Measurements from ENCODE around the gene GNB3. TPM values are rescaled to one million over a fixed set of nuclear protein-coding genes. Genes with fewer than 3 reads are reported as not detected.

GNB3 gene
- total RNA-seq, 1 donor: 1.7 TPM

GRCh38 chr12:6842075-6842474 is 1.4 kb downstream of the GNB3 start:
- H3K4me3 ChIP-seq (ENCODE audit: low read depth, low read length): no peak overlapping the region
- TF ChIP-seq CTCF (IDR thresholded peaks at IDR 0.05; ENCODE audit: insufficient read depth, low read depth, low read length): no peak
- no peak for DNase-seq (ENCODE audit: low read depth)

- no peak for DNase-seq (ENCODE audit: low read depth)
- no peak overlapping the region for H3K4me3 ChIP-seq (ENCODE audit: low read depth, low read length)
- TF ChIP-seq CTCF (IDR thresholded peaks at IDR 0.05; ENCODE audit: insufficient read depth, low read depth, low read length): no peak
These were observed 2.6 kb downstream of the GNB3 start for GRCh38 chr12:6843118-6843902.

GRCh38 chr12:6845395-6845794 is 4.7 kb downstream of the GNB3 start:
- TF ChIP-seq CTCF (IDR thresholded peaks at IDR 0.05; ENCODE audit: insufficient read depth, low read depth, low read length): no peak
- DNase-seq (ENCODE audit: low read depth): no peak
- H3K4me3 ChIP-seq (ENCODE audit: low read depth, low read length): no peak overlapping the region

- H3K4me3 ChIP-seq (ENCODE audit: low read depth, low read length): no peak overlapping the region
- no peak for DNase-seq (ENCODE audit: low read depth)
- no peak for TF ChIP-seq CTCF (IDR thresholded peaks at IDR 0.05; ENCODE audit: insufficient read depth, low read depth, low read length)
These were observed 5.7 kb downstream of the GNB3 start for GRCh38 chr12:6846316-6846869.

- DNase-seq (ENCODE audit: low read depth): no peak
- no peak overlapping the region for H3K4me3 ChIP-seq (ENCODE audit: low read depth, low read length)
- TF ChIP-seq CTCF (IDR thresholded peaks at IDR 0.05; ENCODE audit: insufficient read depth, low read depth, low read length): no peak
These were observed 7.0 kb downstream of the GNB3 start for GRCh38 chr12:6847676-6848075.

- no peak for TF ChIP-seq CTCF (IDR thresholded peaks at IDR 0.05; ENCODE audit: insufficient read depth, low read depth, low read length)
- no peak for DNase-seq (ENCODE audit: low read depth)
- no peak overlapping the region for H3K4me3 ChIP-seq (ENCODE audit: low read depth, low read length)
These were observed 8.7 kb downstream of the GNB3 start for GRCh38 chr12:6849427-6849826.
